Ovary (tissue), 3 donors: ENCODE results near the gene HSPA9.

Source experiments
- POLR2A ChIP-seq: fragments of 450-650 bp; IDR thresholded peaks from one replicate; pipeline ENCODE4 v1.6.1; 2017; ENCODE audit warnings: antibody characterized with exemption, mild to moderate bottlenecking, moderate library complexity
- TF ChIP-seq, protein P1 (sequence below), 3 donors: fragments of 450-650 bp in 2 of 3; fragments of 200-600 bp in 1 of 3; IDR thresholded peaks; one replicate each; pipeline versions ENCODE4 v1.5.1 to v1.8.0; 2016 to 2022; ENCODE audit warnings: antibody characterized with exemption in 3 of 3, mild to moderate bottlenecking in 1 of 3
- donor health status: DM: no; HTN: no; CAD: no.

DNA sequence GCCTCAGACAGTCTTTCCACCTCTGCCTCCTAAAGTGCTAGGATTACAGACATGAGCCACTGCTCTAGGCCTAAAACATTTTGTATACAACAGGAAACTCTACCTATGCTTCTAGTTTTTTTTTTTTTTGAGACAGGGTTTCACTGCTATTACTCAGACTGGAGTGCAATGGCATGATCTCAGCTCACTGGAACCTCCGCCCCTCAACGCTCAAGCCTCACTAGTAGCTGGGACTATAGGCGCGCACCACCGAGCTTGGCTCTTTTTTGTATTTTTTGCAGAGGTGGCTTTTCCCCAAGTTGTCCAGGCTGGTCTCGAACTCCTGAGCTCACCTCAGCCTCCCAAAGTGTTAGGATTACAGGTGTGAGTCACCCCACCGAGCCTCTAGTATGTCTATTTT lies 5.4 kb downstream of the HSPA9 start:
- TF ChIP-seq, protein P1, sequence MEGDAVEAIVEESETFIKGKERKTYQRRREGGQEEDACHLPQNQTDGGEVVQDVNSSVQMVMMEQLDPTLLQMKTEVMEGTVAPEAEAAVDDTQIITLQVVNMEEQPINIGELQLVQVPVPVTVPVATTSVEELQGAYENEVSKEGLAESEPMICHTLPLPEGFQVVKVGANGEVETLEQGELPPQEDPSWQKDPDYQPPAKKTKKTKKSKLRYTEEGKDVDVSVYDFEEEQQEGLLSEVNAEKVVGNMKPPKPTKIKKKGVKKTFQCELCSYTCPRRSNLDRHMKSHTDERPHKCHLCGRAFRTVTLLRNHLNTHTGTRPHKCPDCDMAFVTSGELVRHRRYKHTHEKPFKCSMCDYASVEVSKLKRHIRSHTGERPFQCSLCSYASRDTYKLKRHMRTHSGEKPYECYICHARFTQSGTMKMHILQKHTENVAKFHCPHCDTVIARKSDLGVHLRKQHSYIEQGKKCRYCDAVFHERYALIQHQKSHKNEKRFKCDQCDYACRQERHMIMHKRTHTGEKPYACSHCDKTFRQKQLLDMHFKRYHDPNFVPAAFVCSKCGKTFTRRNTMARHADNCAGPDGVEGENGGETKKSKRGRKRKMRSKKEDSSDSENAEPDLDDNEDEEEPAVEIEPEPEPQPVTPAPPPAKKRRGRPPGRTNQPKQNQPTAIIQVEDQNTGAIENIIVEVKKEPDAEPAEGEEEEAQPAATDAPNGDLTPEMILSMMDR (IDR thresholded peaks at IDR 0.05), result no peak
- no peak for TF ChIP-seq POLR2A
